HG03039 (cell line): ENCODE results near the gene LOC128125822.

Experiments used
- ATAC-seq: cut with Tn5 transposase; IDR thresholded peaks from one replicate; pipeline ENCODE4 v1.9.1; 2021; ENCODE audit warnings: mild to moderate bottlenecking, moderate library complexity; ENCODE audit not compliant: unreplicated experiment

The LOC128125822 gene

DNA sequence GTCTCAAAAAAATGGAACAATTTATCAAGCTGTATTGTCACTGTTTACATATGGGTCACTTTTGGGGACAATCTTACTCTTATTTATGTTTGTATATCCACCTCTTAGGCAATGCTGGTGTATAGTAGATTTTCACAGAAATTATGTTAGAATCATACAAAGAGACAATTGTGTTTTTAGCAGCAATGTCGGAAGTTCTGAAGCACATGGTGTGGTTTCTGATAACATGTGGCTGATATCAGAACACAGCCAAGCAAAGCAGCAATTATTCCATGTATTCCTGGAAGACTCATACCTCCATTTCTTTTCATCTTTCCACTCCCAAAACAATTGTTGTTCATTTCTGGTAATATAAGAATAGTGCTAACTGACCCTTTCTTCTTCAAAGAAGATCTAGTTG lies 17.5 kb upstream of the LOC128125822 start:
- no peak for ATAC-seq

DNA sequence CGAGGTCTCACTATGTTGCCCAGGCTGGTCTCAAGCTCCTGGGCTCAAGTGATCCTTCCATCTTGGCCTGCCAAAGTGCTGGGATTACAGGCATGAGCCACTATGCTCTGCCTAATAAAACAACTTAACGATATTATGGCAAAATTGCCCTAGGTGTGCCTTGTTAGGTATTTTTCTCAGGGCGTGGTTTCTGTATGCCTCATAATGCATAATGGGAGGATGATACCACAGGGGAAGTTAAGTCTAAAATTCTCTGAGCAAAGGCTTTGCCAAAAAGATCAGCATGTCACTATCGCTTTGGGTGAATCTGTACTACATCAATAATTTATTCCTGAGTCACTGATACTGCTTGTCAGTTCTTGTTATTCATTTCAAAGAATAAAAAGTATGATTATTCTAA lies 15.9 kb upstream of the LOC128125822 start:
- ATAC-seq, result no peak

DNA sequence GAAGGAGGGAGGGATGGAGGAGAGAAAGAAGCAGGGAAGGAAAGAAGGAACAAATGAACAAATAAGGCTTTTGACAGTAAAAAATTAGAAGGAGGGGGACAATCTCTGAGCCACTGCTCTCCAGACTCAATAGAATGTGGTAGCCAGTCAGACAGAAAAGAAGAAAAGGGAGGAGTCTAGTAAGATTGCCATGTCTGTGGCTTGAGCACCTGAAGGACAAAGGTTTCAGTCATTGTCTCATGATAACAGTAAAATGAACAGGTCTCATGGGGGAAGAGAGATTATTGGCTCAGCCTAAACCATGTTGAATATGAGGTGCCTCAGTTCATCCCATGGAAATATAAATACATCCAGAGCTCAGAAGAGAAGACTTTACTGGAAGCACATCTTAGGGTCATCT lies 14.0 kb upstream of the LOC128125822 start:
- peak; percentile 63 for ATAC-seq

DNA sequence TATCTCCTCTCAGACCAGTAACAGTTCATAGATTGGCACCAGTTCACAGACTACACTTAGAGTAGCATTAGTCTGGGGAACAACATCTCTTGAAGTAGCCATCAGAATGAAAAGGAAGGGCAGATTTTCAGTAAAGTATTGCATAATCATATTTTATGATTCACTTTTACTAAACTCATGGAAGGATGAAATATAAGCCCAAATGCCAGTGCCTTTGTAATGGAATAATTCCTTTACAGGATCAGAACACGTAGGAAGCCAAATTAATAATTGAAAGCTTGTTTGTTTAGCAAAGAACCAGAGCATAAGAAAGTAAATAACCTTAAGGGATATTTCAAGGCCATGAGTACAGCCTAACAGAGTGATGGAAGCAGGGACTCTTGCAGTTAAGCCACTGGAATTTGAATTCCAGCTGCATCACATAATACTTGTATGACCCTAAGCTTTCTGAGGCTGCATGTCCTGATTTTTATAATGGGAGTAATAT lies 11.4 kb upstream of the LOC128125822 start:
- no peak for ATAC-seq

DNA sequence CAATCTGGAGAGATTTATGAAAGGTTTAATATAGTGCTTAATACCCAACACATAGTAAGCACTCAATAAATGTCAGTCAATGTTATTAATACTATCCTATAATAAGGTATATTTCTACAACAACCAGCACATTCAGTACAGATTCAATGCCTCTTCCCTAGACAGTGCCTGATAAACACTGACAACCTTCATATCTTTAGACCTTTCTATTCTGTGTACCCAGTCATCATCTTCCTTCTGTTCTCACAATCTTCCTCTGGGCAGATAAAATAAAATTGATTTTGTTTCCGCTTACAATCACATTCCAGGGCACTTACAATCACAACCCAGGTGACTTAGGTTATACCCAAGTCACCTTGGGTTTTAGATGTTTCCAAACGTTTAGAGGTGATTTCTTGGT lies 11.0 kb upstream of the LOC128125822 start:
- no peak for ATAC-seq

DNA sequence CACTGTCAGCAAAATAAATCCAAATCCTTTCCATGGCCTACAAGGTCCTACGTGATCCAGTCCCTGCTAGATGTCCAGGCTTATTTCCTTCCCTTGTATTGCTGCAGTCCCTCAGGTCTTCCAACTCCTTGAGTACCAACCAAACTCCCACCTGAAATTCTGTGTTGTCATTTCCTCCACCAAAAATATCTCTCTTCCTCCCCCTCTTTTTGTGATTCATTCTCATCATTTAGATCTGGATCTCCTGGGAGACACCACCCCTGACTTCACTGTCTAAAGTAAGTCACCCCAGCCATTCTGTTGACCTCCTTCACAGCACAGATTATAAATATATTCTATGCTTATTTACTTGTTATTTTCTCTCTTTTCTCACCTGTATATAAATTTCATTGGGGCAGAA lies 9.0 kb upstream of the LOC128125822 start:
- no peak for ATAC-seq

DNA sequence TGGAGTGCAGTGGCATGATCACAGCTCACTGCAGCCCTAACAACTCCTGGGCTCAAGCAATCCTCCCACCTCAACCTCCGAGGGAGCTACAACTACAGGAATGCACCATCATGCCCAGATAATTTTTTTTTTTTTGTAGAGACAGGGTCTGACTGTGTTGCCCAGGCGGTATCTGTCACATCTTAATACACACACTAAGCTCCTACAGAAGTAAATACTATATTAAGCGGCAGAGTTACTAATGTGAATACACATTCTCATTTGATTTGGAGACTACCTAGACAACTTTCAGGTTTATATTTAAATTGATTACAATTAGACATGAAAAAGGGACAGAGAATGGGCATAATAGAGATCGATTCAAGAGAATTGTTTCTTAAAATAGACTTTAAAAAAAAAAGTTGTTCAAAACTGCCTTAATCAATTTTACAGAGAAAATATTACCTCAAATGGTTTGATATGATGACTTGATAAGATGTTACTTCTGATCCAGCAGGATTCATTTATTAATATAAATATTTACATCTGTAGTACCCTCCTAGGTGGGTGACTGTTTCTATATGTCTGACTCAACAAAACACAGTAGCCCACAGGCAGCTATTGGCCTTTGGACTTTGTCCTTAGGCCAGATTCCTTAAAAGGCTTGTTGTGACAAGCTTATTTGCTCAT lies 7.1 kb upstream of the LOC128125822 start:
- ATAC-seq, result no peak

DNA sequence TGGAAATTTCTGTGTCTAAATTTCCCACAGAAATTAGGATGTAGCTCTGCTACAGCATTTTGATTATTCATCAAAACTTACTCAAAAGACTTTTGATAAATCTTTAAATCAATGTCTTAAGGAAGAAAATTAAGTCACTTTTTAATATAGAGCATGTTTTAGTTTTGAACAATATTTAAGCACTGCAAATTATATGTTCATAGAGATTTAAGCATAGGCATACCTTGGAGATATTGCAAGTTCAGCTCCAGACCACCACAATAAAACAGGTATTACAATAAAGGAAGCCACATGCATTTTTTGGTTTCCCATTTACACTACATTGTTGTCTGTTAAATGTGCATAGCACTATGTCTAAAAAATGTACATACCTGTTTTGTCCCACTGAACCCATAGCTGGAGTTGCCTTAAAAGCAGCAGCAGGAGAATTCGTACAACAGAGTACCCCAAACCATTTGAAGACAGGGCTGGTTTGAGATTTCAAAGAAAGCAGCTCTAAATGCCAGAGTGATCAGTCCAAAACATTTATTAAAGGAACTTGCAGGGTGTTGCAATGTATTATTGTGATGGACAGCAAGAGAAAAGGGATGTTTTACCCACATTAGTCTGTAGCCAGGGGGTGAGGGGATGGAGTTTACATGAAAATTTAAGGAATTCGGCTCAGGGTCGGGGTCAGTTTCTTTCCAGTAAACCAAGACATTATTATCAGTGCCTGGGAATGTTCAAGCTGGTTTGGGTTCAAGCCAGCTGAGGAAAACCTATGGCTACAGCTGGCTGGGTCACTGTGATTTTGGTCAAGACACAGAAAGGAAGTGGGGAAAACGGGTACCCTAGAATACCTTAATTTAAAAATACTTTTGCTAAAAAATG lies 6.3 kb upstream of the LOC128125822 start:
- no peak for ATAC-seq

DNA sequence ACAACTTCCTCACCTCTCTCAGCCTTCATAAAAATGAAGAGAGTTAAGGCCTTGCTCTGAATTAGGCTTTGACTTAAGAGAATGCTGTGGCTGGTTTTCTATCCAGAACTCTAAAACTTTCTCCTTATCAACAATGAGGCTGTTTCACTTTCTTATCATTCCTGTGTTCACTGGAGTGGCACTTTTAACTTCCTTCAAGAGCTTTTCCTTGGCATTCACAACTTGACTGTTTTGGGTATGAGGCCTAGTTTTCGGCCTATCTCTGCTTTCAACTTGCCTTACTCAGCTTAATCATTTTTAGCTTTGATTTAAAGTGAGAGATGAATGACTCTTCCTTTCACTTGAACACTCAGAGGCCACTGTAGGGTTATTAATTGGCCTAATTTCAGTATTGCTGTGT lies 4.3 kb upstream of the LOC128125822 start:
- no peak for ATAC-seq

DNA sequence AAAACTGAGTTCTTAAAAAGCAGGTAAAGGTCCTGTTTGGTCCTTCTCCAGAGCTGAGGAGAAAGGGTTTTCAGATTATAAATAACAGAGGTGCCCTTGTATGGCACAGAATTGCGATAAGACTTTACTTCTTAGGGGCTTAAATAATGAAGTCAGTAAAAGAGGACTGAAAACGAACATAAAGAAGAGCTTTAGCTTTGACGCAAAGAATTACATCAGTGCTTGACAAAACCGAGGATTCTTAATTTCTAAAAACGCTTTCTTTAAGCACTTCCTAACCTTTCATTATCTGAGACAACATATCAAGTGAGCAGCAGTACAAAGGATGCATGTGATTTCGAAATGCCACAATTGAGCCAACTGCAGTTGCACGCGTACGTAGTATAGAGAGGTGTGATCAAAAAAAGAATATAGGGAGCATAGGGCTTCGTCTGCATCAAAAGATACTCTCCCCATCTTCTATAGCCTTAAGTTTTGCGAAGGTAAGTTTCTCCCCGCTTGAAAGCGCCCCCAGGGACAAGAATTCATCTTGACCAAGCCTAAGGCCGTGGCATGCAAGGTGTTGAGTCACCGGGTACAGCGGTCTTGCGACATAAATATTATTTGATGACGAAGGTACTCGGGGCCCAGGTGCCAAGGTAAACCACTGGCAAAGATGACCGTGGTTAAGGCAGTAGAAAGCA lies 778 bp upstream of the LOC128125822 start:
- ATAC-seq, result no peak

DNA sequence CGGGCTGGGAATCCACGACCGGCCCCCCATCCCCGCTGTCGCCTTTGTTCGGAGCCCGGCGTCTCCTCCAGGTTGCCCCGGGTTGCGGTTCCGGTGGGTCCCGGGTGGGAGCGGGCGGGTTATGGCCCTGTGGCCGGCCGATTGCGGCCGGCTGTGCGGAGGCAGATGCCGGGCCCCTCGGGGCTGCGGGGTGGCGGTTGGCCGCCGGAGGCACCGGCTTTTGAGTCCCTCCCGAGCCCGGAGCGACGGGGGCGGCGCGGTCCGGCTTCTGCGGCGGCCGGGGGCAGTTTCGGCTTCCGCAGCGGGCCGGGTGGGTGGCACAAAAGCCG lies 431 bp downstream of the LOC128125822 start:
- ATAC-seq, result no peak

DNA sequence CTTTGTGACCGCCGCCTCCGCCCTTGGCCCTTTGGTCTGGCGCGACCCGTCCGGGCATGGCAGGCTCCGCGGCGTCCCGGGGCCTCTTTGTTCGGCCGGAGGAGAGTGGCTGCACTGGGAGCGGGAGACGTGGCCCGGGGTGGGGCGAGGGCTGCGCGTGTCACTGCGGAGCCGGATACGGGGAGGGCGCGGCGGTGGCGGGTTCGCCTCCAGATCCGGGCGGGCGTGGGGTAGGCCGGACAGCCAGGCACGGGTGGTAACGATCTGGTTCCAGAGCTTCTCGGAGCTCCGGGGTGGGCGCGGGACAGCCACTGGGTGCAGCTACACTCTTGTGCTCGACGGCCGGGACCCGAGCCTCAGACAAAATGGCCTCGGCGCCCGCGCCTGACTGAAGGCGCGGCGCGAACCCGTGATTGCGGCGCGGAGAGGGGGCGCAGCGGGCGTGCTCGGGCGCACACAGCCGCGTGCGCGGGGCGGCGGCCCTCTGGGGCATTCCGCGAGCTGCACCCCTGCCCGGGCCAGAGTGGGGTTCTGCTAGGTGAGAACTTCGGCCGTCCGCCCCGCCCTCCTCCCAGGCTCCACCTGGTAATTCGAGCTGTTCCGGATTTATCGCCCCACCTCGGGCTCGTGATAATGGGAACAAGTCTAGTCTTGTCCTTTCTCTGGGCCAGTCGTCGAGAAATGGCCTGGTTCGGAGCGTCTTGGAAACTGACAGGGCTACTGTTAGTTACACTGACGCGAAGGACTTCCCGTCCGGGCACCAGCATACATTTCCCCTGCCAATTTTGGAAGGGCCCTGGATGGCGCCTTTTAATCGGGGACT lies 1.0 kb downstream of the LOC128125822 start:
- peak; percentile 40 for ATAC-seq

DNA sequence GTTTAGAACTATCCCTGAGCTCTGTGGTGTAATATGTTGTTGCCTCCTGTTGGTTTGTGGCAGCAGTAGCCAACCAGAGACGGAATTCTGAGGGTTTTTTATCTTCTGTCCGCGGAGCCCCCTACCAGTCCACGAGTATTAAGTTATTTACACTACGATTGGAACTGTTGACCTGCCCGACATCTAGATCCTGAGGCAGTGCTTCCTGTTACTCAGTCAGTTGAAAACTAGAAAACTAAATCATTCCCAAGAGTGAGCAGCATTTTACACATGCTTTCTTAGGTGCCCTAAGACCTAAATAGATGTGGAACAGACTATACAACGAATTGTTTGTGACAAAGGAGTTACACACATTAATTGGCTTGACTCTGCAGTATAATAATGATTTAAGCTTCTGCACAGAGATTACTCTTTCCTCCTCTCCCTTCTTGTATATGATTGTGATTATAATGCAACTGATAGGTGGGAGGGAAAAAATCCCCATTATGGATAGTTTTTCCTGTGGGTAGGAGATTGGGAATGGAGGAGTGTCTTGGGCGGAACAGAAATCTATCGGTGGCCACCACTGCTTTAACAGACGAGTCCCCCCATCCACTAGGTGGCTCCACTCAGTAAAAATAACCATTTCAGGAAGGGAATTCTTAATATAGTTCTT lies 1.7 kb downstream of the LOC128125822 start:
- no peak for ATAC-seq

DNA sequence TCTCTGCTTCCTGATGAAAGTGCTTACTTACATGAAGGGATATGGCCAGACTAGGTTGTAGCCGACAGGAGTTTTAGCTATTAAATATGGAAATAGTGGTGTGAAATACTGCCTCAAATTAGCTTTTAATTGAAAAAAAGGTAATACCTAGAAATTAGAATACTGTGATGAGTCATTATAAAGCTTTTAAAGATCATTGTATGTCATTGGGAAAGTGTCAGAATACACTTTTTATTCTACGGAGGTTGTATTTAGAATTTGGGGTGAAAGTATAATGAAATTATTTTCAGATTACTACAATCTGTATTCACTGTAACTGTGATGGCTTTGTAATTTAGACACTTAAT lies 2.2 kb downstream of the LOC128125822 start:
- no peak for ATAC-seq

DNA sequence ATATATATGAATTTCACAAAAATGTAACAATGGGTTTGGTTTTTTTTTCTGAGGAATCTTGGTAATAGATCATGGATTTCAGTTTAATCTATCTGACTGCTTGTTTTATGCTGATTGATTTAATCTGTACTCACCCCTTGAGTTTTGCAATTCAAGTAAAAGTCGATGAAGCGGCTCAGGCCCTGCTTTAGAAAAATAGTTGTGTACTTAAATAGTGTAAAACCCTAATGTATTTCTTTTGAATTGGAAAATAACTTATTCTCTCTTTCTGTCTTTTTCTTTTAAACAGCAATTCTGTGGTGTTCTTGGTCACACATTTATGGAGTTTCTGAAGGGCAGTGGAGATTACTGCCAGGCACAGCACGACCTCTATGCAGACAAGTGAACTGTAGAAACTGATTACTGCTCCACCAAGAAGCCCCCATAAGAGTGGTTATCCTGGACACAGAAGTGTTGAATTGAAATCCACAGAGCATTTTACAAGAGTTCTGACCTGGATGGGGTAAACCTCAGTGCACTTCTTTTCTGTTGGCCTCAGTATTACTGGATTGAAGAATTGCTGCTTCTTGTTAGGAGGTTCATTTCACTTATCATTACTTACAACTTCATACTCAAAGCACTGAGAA lies 4.0 kb downstream of the LOC128125822 start:
- ATAC-seq, result no peak

DNA sequence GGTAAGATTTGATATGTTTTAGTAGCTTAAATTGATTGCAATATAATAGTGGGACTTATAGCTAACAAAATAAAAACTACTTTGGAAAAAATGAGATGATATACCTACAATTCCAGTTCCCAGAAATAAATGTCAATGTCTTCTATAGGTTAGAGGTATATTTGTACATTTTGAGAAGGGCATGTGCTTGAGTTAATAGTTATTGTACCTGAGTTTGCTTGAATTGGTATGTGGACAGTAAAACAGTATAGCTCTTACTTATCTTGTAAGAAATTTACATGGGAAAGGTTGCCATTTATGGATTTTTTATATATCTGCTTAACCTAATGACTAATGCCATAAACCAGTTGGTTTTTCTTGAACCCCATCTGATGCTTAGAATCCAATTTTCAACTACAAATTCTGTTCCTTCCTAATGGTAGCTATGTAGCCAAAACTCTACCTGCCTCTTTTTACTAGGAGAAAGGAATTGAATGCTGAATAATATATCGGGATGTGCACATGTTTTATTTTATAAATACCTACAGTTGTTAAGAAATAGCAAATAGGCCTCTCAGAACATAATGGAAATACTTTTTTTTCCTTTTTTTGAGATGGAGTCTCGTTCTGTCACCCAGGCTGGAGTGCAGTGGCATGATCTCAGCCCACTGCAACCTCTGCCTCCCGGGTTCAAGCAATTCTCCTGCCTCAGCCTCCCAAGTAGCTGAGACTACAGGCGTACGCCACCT lies 4.9 kb downstream of the LOC128125822 start:
- ATAC-seq, result no peak

DNA sequence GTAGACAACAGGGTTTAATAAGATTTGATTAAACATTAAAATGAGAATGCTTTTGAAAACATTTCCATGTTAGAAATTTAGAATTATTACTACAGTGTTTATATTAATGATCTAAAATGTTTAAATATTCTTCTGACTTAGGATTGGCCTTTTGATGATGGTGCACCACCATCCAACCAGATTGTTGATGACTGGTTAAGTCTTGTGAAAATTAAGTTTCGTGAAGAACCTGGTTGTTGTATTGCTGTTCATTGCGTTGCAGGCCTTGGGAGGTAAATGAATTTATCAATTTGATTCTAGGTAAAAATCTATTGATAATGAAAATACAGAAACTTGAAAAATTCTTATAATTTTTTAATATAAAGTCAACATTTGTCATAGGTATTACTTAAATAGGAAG lies 6.5 kb downstream of the LOC128125822 start:
- ATAC-seq, result no peak

DNA sequence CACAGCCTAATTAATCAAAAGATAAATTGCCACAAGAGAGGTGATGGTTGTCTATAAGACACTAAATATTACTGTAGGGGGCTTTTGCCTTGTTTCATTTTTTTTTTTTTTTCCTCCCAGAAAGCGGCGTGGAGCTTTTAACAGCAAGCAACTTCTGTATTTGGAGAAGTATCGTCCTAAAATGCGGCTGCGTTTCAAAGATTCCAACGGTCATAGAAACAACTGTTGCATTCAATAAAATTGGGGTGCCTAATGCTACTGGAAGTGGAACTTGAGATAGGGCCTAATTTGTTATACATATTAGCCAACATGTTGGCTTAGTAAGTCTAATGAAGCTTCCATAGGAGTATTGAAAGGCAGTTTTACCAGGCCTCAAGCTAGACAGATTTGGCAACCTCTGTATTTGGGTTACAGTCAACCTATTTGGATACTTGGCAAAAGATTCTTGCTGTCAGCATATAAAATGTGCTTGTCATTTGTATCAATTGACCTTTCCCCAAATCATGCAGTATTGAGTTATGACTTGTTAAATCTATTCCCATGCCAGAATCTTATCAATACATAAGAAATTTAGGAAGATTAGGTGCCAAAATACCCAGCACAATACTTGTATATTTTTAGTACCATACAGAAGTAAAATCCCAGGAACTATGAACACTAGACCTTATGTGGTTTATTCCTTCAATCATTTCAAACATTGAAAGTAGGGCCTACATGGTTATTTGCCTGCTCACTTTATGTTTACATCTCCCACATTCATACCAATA lies 7.8 kb downstream of the LOC128125822 start:
- no peak for ATAC-seq

DNA sequence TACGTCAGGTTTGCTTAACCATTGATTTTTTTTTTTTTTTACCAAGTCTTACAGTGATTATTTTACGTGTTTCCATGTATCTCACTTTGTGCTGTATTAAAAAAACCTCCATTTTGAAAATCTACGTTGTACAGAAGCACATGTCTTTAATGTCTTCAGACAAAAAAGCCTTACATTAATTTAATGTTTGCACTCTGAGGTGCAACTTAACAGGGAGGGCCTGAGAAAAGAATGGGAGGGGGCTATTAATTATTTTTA lies 8.4 kb downstream of the LOC128125822 start:
- no peak for ATAC-seq
